Stimulated activated effector memory CD8-positive, alpha-beta T cell treated with anti-CD3 and anti-CD28 coated beads, Interleukin-12 subunit alpha, Interleukin-12 subunit beta, amount 100 ng/mL, for 72 hours (primary cell): ENCODE measurements around the gene NOPCHAP1.

Experiments used
- ATAC-seq: fragments of 150-1000 bp; cut with Tn5 transposase; 2 replicates; pipeline ENCODE4 v1.10.0; 2021
- DNase-seq, 2 donors: peaks; one replicate each; pipeline ENCODE4 v3.0.0; 2021 to 2022; ENCODE audit warnings: low spot score in 2 of 2
- H3K27ac Mint-ChIP-seq: one replicate; pipeline ENCODE4 v1.8.0; 2022; ENCODE audit warnings: mild to moderate bottlenecking, mixed read lengths
- H3K36me3 Mint-ChIP-seq: one replicate; pipeline ENCODE4 v1.8.0; 2022; ENCODE audit warnings: mild to moderate bottlenecking, mixed read lengths
- H3K4me1 Mint-ChIP-seq: one replicate; pipeline ENCODE4 v1.8.0; 2022; ENCODE audit warnings: mixed read lengths
- H3K4me3 Mint-ChIP-seq: one replicate; pipeline ENCODE4 v1.8.0; 2022; ENCODE audit warnings: mild to moderate bottlenecking, mixed read lengths
- H3K9me3 Mint-ChIP-seq: one replicate; pipeline ENCODE4 v1.8.0; 2022; ENCODE audit warnings: mixed read lengths

Gene NOPCHAP1

DNA sequence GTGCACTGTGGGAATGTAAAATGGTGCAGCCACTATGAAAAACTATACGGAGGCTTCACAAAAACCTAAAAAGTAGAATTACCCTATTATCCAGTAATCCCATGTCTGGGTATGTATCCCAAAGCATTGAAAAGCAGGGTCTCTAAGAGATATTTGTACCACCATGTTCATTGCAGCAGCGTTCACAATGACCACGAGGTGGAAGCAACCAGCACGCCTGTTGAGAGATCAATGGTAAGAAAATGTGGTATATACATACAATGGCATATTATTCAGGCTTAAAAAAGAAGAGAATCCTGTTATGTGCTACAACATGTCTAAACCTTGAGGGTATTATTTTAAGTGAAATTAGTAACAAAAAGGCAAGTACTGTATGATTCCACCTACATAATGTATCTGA lies 910 bp upstream of the NOPCHAP1 start:
- Mint-ChIP-seq H3K36me3 (peaks cover 26% of the 10 kb centered on the region), H3K9me3 (no peaks in the 10 kb centered on the region), H3K4me1 (peaks cover 39% of the 10 kb centered on the region), H3K4me3 (peak overlapping the region; percentile 76), H3K27ac (peak overlapping the region; percentile 24)
- ATAC-seq (no peak), DNase-seq (no peak)

DNA sequence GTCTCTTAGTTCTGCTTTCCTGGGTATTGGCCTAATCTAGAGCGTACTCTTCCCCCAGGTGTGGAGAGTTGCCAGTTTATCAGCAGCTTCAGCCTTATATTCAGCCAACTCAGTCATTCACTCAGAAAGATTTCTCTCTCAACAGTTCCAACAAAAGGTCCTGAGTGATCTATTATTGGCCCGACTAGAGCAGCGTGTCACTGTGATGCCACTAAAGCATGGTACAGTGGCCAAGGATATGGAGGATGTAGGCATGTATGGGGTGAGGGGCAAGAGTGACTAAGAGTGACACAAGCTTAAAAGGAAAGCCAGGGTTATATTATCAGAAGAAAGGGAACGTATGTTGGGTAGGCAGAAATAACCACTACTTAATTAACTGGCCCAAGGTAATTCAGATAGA lies 4.8 kb downstream of the NOPCHAP1 start:
- Mint-ChIP-seq H3K4me1 (peaks cover 31% of the 10 kb centered on the region), H3K4me3 (no peak overlapping the region), H3K36me3 (peaks cover 80% of the 10 kb centered on the region), H3K9me3 (no peaks in the 10 kb centered on the region), H3K27ac (no peak overlapping the region)
- ATAC-seq, result no peak
- no peak for DNase-seq

DNA sequence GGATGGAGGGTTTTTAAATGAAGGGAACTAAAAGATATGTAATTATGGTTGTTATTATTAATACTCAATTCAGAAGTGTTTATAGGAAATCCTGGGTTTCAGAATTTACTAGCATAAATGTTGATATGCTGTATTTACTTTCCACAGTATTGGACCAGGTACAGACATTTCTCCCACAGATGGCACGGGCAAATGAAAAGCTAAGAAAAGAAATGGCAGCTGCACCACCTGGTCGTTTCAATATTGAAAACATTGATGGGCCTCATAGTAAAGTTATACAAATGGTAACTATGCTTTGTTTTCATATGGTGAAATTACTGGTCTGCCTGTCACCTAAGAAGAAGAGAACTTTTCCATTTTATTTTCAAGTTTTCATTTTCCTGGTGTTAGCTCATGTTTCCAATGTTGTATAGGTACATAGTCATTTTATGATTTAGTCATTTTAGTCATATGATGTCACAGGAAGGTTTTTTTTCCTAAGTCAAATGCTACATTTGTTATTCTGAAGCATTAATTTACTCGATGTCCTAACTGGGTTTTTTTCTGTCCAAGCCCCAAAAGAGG lies 5.5 kb downstream of the NOPCHAP1 start:
- DNase-seq, result no peak
- no peak overlapping the region for H3K27ac Mint-ChIP-seq
- H3K36me3 Mint-ChIP-seq, result peaks cover 82% of the 10 kb centered on the region
- peak; percentile 24 for ATAC-seq
- peaks cover 29% of the 10 kb centered on the region for H3K4me1 Mint-ChIP-seq
- no peaks in the 10 kb centered on the region for H3K9me3 Mint-ChIP-seq
- no peak overlapping the region for H3K4me3 Mint-ChIP-seq

DNA sequence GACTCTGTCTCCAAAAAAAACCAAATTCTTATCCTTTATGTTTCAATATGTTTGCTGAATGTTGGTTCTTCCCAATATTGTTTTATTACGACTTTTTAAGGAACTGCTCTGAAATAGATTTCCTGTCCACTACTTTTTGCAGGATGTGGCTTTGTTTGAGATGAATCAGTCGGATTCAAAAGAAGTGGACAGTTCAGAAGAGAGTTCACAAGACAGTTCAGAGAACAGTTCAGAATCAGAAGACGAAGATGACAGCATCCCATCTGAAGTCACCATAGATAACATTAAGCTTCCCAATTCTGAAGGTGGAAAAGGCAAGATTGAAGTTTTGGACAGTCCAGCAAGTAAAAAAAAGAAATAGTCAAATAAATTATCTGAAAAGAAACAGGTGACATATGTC lies 8.2 kb downstream of the NOPCHAP1 start:
- peaks cover 76% of the 10 kb centered on the region for H3K36me3 Mint-ChIP-seq
- no peaks in the 10 kb centered on the region for H3K9me3 Mint-ChIP-seq
- DNase-seq, result no peak

DNA sequence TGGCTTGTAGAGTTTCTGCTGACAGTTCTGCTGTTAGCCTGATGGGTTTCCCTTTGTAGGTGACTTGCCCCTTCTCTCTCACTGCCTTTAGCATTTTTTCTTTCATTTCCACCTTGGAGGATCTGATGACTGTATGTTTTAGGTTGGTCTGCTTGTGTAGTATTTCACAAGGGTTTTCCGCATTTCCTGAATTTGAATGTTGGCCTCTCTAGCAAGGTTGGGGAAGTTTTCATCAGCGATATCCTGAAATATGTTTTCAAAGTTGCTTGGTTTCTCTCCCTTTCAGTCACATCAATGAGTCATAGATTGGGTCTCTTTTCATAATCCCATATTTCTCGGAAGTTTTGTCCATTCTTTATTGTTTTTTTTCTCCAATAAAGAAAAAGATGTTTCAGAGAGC lies 11.4 kb downstream of the NOPCHAP1 start:
- ATAC-seq (no peak), DNase-seq (no peak)
- H3K9me3 Mint-ChIP-seq, result no peaks in the 10 kb centered on the region
- no peak overlapping the region for H3K4me3 Mint-ChIP-seq
- H3K27ac Mint-ChIP-seq, result peak overlapping the region; percentile 48
- peaks cover 78% of the 10 kb centered on the region for H3K36me3 Mint-ChIP-seq
- H3K4me1 Mint-ChIP-seq, result peaks cover 11% of the 10 kb centered on the region

More for the DNA sequence above, 8.2 kb downstream of the NOPCHAP1 start:
- no peak for ATAC-seq
- Mint-ChIP-seq H3K4me3 (no peak overlapping the region), H3K4me1 (peaks cover 19% of the 10 kb centered on the region), H3K27ac (no peak overlapping the region)

DNA sequence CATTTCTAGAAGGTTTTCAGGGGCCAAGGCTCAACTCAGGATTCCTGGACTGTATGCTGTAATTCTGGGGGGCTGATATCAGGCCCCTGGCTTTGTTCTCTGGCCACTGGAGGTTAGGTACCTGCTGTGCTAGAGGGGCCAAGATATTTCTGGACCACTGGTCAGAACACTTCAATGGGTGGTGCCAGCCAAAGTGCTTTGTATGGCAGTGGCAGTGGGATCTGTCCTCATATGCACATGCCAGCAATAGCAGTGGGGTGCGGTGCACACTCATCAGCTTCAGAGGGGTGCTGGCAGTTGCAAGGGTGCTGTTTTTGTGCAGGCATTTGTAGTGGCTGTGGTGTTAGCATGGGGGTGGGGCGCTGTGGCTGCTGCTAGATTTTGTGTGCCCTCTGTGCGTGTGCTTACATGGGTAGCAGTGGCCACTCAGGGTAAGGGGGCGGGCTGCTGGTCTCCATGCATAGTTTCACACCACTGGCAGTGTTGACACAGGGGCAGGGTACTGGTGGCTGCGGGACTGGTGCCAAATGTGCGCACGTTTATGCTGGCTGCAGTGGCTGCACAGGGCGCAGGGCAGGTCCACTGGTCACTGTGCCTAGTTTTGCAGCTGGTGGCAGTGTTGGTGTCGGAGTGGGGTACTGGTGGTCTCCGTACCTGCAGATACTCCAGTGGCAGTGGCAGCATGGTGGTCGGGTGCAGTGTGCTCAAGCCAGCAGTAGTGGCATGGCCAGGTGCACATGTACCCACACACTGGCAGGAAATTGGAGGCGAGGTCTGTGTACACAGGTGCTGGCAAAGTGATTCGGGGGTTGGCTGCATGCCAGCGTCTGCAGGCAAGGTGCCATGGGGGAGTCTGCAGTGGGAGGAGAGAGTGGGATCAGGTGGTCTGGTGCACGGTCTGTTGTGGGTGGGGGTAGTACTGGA lies 12.6 kb downstream of the NOPCHAP1 start:
- ATAC-seq (no peak), DNase-seq (no peak)
- H3K4me3 Mint-ChIP-seq, result no peak overlapping the region
- H3K4me1 Mint-ChIP-seq, result peaks cover 11% of the 10 kb centered on the region
- H3K9me3 Mint-ChIP-seq, result no peaks in the 10 kb centered on the region
- H3K27ac Mint-ChIP-seq, result no peak overlapping the region
- H3K36me3 Mint-ChIP-seq, result peaks cover 67% of the 10 kb centered on the region

DNA sequence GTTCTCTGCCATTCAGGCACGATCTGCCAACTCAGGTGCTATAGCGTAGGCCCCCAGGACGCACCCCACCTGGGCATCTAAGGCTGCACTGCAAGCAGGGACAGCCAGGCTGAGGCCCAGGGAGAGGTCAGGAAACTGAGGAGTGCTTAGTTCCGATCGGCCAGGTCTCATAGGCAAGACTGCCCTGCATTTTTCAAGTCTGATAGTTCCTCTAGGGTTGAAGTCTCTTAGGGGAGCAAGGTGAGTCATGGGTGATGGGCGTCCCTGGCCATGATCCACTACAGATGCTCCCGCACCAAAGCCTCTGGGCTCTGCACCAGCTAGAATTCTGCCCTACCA lies 13.2 kb downstream of the NOPCHAP1 start:
- no peak for DNase-seq
- H3K4me1 Mint-ChIP-seq, result peaks cover 11% of the 10 kb centered on the region
- ATAC-seq, result no peak
- H3K27ac Mint-ChIP-seq, result no peak overlapping the region
- H3K36me3 Mint-ChIP-seq, result peaks cover 61% of the 10 kb centered on the region
- H3K9me3 Mint-ChIP-seq, result no peaks in the 10 kb centered on the region
- H3K4me3 Mint-ChIP-seq, result no peak overlapping the region

DNA sequence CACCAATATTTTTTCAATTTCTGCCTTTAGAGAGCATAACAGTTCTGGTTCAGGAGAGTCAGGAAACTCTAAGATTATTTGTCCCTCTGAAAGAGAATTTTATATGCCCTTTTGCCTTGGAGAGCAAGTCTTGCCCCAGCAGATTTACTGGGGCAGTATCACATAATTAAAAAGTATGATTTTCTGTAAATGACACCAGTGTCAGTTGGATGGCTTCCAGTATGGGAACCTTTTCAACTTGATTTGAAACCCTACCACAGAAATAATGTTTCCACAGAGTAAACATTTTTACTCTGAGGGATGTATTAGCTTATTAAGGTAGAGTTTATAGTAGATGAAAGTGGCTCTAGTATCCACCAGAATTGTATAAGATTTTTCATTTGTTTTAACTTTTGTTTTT lies 15.4 kb downstream of the NOPCHAP1 start:
- peaks cover 11% of the 10 kb centered on the region for H3K4me1 Mint-ChIP-seq
- DNase-seq (no peak), ATAC-seq (no peak)
- no peak overlapping the region for H3K4me3 Mint-ChIP-seq
- H3K9me3 Mint-ChIP-seq, result no peaks in the 10 kb centered on the region
- H3K27ac Mint-ChIP-seq, result no peak overlapping the region
- peaks cover 49% of the 10 kb centered on the region for H3K36me3 Mint-ChIP-seq

DNA sequence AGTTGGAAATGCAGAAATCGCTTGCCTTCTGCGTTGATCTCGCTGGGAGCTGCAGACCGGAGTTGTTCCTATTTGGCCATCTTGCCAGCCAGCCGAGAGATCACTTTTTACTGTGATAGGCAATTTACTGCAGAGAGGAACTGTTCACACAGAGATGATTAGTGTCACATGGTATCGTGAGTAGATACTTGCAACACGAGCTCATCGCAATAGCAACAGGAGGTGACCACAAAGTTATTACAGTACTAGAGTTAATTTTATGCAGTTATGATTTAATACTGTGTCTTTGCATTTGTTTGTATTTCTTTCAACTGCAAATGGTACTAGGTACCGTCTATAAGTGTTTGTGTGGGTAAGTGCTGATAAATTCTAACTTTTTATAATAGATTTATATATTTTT lies 27.8 kb downstream of the NOPCHAP1 start:
- no peak for DNase-seq
- H3K27ac Mint-ChIP-seq, result no peak overlapping the region
- H3K36me3 Mint-ChIP-seq, result peaks cover 33% of the 10 kb centered on the region
- no peak overlapping the region for H3K4me3 Mint-ChIP-seq
- no peak for ATAC-seq
- H3K4me1 Mint-ChIP-seq, result no peaks in the 10 kb centered on the region
- peaks cover 10% of the 10 kb centered on the region for H3K9me3 Mint-ChIP-seq

DNA sequence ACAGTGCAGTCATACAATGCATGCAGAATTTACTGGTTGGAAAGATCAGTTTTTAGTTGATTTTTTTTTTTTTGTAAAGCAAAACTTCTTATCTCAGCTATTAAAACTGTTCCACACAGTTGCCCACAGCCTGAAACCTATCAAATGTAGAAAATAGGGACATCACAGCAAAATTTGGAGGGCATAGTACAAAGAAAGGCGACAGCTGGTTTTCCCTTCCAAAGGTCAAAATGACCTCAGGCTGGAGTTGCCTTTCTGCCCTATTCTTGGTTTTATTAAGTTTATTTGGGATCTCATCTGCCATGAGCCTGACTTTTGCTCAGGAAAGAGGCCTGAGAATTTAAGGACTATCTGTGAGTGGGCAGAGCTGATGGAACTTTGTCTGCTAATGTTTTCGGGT lies 28.5 kb downstream of the NOPCHAP1 start:
- Mint-ChIP-seq H3K4me1 (no peaks in the 10 kb centered on the region), H3K36me3 (peaks cover 26% of the 10 kb centered on the region), H3K27ac (no peak overlapping the region), H3K4me3 (no peak overlapping the region), H3K9me3 (peaks cover 10% of the 10 kb centered on the region)
- DNase-seq, result no peak
- ATAC-seq, result no peak

DNA sequence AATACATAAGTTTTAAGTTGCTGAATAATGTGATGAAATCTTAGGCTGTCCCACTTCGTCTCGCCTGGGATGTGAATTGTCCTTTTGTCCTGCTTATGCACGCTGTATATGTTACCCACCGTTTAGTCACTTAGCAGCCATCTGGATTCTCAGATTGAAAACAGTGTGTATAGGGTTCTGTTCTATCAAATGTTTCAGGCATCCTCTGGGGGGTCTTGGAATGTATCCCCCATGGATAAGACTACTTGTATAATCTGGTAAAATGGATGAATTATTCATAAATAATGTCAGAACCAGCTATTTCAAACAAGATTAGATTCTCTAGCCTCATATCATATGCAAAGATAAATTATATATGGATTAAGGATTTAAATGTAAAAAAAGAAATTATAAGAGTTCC lies 29.4 kb downstream of the NOPCHAP1 start:
- no peaks in the 10 kb centered on the region for H3K4me1 Mint-ChIP-seq
- no peak for ATAC-seq

DNA sequence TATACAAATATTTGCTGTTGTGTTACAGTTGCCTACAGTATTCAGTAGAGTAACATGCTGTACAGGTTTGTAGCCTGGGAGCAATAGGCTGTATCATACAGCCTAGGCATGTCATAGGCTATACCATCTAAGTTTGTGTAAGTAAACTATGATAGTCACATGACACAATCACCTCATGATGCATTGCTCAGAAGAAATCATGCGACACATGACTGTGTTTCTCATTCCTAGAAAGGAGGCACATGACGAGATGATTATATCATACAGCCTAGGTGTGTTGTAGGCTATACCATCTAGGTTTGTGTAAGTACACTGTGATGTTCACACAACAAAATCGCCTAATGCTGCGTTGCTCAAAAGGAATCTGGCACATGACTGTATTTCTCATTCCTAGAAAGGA lies 31.9 kb downstream of the NOPCHAP1 start:
- Mint-ChIP-seq H3K36me3 (no peaks in the 10 kb centered on the region), H3K4me1 (no peaks in the 10 kb centered on the region), H3K27ac (no peak overlapping the region), H3K9me3 (no peaks in the 10 kb centered on the region), H3K4me3 (no peak overlapping the region)
- DNase-seq (no peak), ATAC-seq (peak; percentile 76)

More for the DNA sequence above, 29.4 kb downstream of the NOPCHAP1 start:
- Mint-ChIP-seq H3K4me3 (no peak overlapping the region), H3K27ac (no peak overlapping the region), H3K36me3 (peaks cover 17% of the 10 kb centered on the region), H3K9me3 (peaks cover 5% of the 10 kb centered on the region)
- no peak for DNase-seq

DNA sequence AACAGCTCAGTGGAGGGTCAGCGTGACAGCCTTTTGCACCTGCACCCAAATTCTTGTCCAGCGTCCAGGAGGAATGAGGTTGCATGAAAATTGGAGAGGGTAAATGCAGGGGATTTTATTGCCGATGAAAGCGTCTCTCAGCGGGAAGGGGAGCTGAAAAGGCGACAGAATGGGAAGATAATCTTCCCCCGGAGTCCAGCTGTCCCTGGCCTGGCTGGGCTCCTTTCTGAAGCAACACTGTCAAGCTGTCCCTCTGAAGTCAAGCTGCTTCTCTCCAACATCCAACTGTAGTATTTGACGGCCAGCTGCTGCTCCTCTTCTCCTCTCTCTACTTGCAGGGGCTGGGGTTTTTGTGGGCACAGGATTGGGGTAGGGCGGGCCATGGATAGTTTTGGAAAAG lies 32.7 kb downstream of the NOPCHAP1 start:
- ATAC-seq (no peak), DNase-seq (no peak)
- Mint-ChIP-seq H3K9me3 (no peaks in the 10 kb centered on the region), H3K27ac (no peak overlapping the region), H3K4me3 (no peak overlapping the region), H3K4me1 (no peaks in the 10 kb centered on the region), H3K36me3 (no peaks in the 10 kb centered on the region)

DNA sequence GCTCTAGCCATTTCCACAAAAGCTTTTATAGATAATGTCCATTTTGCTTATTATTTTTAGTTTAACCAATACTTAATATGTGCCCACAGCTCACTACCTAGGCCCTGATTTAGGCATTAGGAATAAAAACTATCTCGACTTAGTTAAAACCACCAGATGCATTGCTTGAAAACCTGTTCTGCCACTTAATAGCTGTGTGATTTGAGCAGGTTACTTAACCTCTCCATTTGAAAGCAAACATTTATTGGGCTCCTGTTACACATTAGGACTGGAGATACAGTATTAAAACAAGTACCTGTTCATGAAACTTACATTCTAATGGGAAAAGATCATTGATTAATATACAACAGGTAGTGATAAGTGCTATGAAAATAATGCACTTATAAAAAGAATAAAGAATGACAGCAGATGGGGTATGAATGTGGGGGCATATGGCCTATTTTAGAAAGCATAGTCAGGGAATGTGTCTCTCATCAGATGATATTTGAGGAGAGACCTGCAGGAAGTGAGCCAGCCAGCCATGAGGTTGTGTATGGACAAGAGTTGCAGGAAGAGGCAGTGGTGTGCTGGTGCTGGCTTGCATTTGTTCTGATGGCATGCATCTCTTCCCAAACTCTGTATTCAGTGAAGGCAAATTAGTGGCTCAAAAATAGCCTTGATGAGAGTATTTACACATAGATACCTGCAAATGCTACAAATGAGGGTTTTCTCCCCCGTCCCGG lies 34.3 kb downstream of the NOPCHAP1 start:
- no peak overlapping the region for H3K4me3 Mint-ChIP-seq
- no peaks in the 10 kb centered on the region for H3K4me1 Mint-ChIP-seq
- H3K27ac Mint-ChIP-seq, result peak overlapping the region; percentile 7
- no peaks in the 10 kb centered on the region for H3K9me3 Mint-ChIP-seq
- no peak for DNase-seq
- ATAC-seq, result no peak
- no peaks in the 10 kb centered on the region for H3K36me3 Mint-ChIP-seq

DNA sequence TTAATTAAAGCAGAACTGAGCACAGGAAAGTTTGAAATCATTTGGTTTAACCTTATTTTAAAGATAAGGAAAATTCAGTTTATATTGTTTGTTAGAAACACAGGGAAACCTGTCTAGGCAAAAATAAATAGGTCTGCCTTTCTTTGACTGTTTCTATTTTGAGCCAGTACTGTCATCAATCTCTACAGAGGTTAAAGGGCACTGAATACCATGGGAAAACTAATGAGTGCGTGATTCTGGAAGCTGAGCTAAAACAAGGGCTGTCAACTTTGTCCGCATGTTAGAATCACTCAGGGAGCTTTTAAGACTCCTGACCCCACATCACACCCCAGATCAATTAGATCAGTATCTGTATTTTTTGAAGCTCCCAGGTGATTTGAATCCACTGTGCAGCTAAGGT lies 38.8 kb downstream of the NOPCHAP1 start:
- no peaks in the 10 kb centered on the region for H3K4me1 Mint-ChIP-seq
- DNase-seq (no peak), ATAC-seq (no peak)
- no peaks in the 10 kb centered on the region for H3K9me3 Mint-ChIP-seq
- no peak overlapping the region for H3K27ac Mint-ChIP-seq
- no peak overlapping the region for H3K4me3 Mint-ChIP-seq
- H3K36me3 Mint-ChIP-seq, result no peaks in the 10 kb centered on the region

DNA sequence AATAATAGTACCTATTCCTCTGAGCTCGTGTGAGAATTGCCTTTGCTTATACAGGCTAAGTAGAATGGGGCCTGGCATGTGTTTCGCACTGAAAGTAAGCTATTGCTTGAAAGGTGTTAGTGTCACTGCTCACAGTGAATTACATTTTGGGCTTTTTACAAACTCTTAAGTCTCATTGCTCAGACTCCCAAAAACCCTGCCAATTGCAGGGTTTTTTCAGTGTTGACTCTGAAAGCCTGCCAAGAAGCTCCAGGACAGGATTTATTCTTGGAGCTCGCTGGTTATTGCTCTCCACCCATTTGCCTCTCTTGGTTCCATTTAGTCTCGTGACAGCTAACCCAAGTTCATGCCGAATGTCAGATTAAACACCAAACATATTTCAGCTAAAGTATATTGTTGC lies 39.8 kb downstream of the NOPCHAP1 start:
- Mint-ChIP-seq H3K9me3 (no peaks in the 10 kb centered on the region), H3K4me3 (no peak overlapping the region), H3K27ac (no peak overlapping the region), H3K36me3 (no peaks in the 10 kb centered on the region), H3K4me1 (peaks cover 3% of the 10 kb centered on the region)
- ATAC-seq, result no peak
- no peak for DNase-seq
